ENCODE data around the gene EHMT2.
A peak's percentile ranks its signal among the peaks of the same experiment; 100 is the strongest.

EHMT2 gene

GRCh38 chr6:31899882-31900722 lies 2.6 kb upstream of the EHMT2 start:
- H3K4me1 ChIP-seq (ENCODE audit: low read length) = peaks cover 30% of the 10 kb centered on the region
- H3K9ac ChIP-seq (ENCODE audit: low read length) = no peak overlapping the region
- H3K27me3 ChIP-seq (ENCODE audit: low read depth, low read length) = 0 out of 2 replicates have a peak, but pooled peaks cover 4% of the 10 kb centered on the region
- no peak overlapping the region for H3K27ac ChIP-seq (ENCODE audit: low read length)
- H3K4me2 ChIP-seq (ENCODE audit: low read length) = no peak overlapping the region
- H4K20me1 ChIP-seq (ENCODE audit: insufficient read depth, low read length) = peaks cover 3% of the 10 kb centered on the region; the same call in 1 of the 2 replicates
- no peaks in the 10 kb centered on the region for H3K36me3 ChIP-seq (replicated peaks; ENCODE audit: low read depth, low read length)
- H2AFZ ChIP-seq (ENCODE audit: low read depth, low read length) = no peak overlapping the region
- no peak for TF ChIP-seq CTCF (IDR thresholded peaks at IDR 0.05; ENCODE audit: low read depth, low read length)
- TF ChIP-seq EZH2phosphoT487 (IDR thresholded peaks at IDR 0.05; ENCODE audit: low read depth) = no peak
- H3K4me3 ChIP-seq (ENCODE audit: low read length) = no peak overlapping the region
- H3K9me3 ChIP-seq (ENCODE audit: insufficient read depth, low read length) = no peaks in the 10 kb centered on the region
- peaks cover 23% of the 10 kb centered on the region for H3K79me2 ChIP-seq (ENCODE audit: low read length)

GRCh38 chr6:31899215-31899614 lies 1.7 kb upstream of the EHMT2 start:
- Histone ChIP-seq H3K36me3 (replicated peaks; ENCODE audit: low read depth, low read length) (peaks cover 3% of the 10 kb centered on the region), H3K79me2 (ENCODE audit: low read length) (peaks cover 23% of the 10 kb centered on the region), H3K9ac (ENCODE audit: low read length) (0 out of 2 replicates have a peak overlapping the region, but pooled peaks have one; percentile 90), H3K4me2 (ENCODE audit: low read length) (peak overlapping the region; percentile 95; the same call in 1 of the 2 replicates), H3K9me3 (ENCODE audit: insufficient read depth, low read length) (no peaks in the 10 kb centered on the region), H4K20me1 (ENCODE audit: insufficient read depth, low read length) (peaks cover 3% of the 10 kb centered on the region; the same call in 1 of the 2 replicates), H2AFZ (ENCODE audit: low read depth, low read length) (no peak overlapping the region), H3K27me3 (ENCODE audit: low read depth, low read length) (no peaks in the 10 kb centered on the region), H3K4me3 (ENCODE audit: low read length) (0 out of 2 replicates have a peak overlapping the region, but pooled peaks have one; percentile 99), H3K27ac (ENCODE audit: low read length) (peak overlapping the region; percentile 35), H3K4me1 (ENCODE audit: low read length) (peaks cover 30% of the 10 kb centered on the region)
- TF ChIP-seq CTCF (IDR thresholded peaks at IDR 0.05; ENCODE audit: low read depth, low read length) (no peak), EZH2phosphoT487 (IDR thresholded peaks at IDR 0.05; ENCODE audit: low read depth) (no peak)

- Histone ChIP-seq H3K4me1 (ENCODE audit: low read length) (peaks cover 30% of the 10 kb centered on the region), H4K20me1 (ENCODE audit: insufficient read depth, low read length) (peaks cover 3% of the 10 kb centered on the region; the same call in 1 of the 2 replicates), H3K27ac (ENCODE audit: low read length) (peak overlapping the region; percentile 71), H2AFZ (ENCODE audit: low read depth, low read length) (no peak overlapping the region), H3K9me3 (ENCODE audit: insufficient read depth, low read length) (no peaks in the 10 kb centered on the region), H3K36me3 (replicated peaks; ENCODE audit: low read depth, low read length) (peaks cover 3% of the 10 kb centered on the region), H3K27me3 (ENCODE audit: low read depth, low read length) (no peaks in the 10 kb centered on the region), H3K79me2 (ENCODE audit: low read length) (peaks cover 23% of the 10 kb centered on the region), H3K4me3 (ENCODE audit: low read length) (peak overlapping the region; percentile 99), H3K4me2 (ENCODE audit: low read length) (peak overlapping the region; percentile 95), H3K9ac (ENCODE audit: low read length) (peak overlapping the region; percentile 90)
- TF ChIP-seq EZH2phosphoT487 (IDR thresholded peaks at IDR 0.05; ENCODE audit: low read depth) (no peak), CTCF (IDR thresholded peaks at IDR 0.05; ENCODE audit: low read depth, low read length) (no peak)
These were observed 999 bp upstream of the EHMT2 start for GRCh38 chr6:31898383-31899011.

All from OCI-LY3 (cell line).